ENCODE measurements around the gene TTC36.

The TTC36 gene

DNA sequence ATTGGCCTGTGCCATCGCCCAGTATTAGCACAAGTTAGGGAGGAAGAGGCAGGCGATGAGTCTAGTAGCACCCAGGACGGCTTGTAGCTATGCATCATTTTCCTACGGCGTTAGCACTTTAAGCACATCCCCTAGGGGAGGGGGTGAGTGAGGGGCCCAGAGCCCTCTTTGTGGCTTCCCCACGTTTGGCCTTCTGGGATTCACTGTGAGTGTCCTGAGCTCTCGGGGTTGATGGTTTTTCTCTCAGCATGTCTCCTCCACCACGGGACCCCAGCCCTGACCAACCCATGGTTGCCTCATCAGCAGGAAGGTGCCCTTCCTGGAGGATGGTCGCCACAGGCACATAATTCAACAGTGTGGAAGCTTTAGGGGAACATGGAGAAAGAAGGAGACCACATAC, 8.0 kb downstream of the TTC36 start (continued):
- no peak for TF ChIP-seq ZNF174 (tag by site-specific recombination; IDR thresholded peaks at IDR 0.05)
- no peak for TF ChIP-seq ZNF843 (tag by site-specific recombination; IDR thresholded peaks at IDR 0.05)
- no peak for TF ChIP-seq ZNF184 (tag by site-specific recombination; IDR thresholded peaks at IDR 0.05)

DNA sequence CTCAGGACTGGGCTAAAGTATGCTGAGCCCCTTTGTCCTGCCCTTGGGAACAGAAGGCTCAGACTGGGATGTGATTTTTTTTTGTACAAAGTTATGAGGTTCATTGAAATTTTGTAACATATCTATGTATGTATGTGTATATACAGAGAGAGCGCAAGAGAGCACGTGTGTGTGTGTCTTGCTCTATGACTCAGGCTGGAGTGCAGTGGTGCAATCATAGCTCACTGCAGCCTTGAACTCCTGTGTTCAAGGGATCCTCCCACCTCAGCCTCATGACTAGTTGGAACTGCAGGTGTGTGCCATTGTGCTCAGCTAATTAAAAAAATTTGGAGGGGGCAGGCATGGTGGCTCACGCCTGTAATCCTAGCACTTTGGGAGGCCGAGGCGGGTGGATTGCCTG, 9.5 kb downstream of the TTC36 start:
- H3K36me3 ChIP-seq (ENCODE audit: control insufficient read depth in 2 of 2, insufficient read depth in 1 of 2, low read length in 2 of 2) = peaks cover 0 to 56% of the 10 kb centered on the region in 2 experiments; a peak in 2 of 3 replicates

DNA sequence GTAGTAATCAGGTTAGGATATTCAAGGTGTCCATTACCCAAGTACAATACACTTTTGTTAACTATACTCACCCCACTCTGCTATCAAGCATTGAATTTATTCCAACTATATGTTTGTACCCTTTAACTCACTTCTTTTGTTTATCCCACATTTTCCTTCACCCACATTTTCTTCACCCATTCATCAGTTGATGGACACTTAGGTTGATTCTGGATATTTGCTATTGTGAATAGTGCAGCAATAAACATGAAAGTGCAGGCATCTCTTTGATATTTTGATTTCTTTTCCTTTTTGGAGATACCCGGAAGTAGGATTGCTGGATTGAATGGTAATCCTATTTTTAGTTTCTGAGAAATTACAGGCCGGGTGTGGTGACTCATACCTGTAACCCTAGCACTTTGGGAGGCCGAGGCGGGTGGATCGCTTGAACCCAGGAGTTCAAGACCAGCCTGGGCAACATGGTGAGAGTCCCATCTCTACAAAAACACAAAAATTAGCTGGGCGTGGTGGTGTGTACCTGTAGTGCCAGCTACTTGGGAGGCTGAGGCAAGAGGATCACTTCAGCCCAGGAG, 10.2 kb downstream of the TTC36 start:
- no peak overlapping the region for H3K27ac ChIP-seq (ENCODE audit: extremely low read depth, low read depth, low read length)
- TF ChIP-seq ZNF664 (tag by site-specific recombination; IDR thresholded peaks at IDR 0.05) (no peak), ZNF10 (tag by site-specific recombination; IDR thresholded peaks at IDR 0.05) (peak; percentile 84)
- CTCF ChIA-PET = interaction anchor here (0.7 kb wide), 1 partner anchor 269 kb away, joined by 3 read pairs; no protein-coding TSS in a partner anchor
- POLR2A ChIA-PET = no interaction called here
- H3K9me3 ChIP-seq (ENCODE audit: control insufficient read depth, insufficient read depth, low read depth, low read length) = no peaks in the 10 kb centered on the region
- peaks cover 0 to 60% of the 10 kb centered on the region in 2 experiments; a peak in 2 of 3 replicates for H3K36me3 ChIP-seq (ENCODE audit: control insufficient read depth in 2 of 2, insufficient read depth in 1 of 2, low read length in 2 of 2)
- H3K4me1 ChIP-seq (ENCODE audit: control insufficient read depth, insufficient read depth, low read length) = no peaks in the 10 kb centered on the region
- H3K4me3 ChIP-seq (ENCODE audit: low read depth, low read length) = no peak overlapping the region

More for the DNA sequence above, 9.5 kb downstream of the TTC36 start:
- no peak for TF ChIP-seq ZNF621 (tag by site-specific recombination; IDR thresholded peaks at IDR 0.05)
- TF ChIP-seq ZFP69B (tag by site-specific recombination; IDR thresholded peaks at IDR 0.05) = no peak
- no peak for TF ChIP-seq ZNF354C (tag by site-specific recombination; IDR thresholded peaks at IDR 0.05; ENCODE audit: borderline replicate concordance, low read depth)
- no peak for TF ChIP-seq ZNF785 (tag by site-specific recombination; IDR thresholded peaks at IDR 0.05)
- TF ChIP-seq ZNF416 (tag by site-specific recombination; IDR thresholded peaks at IDR 0.05) = no peak
- TF ChIP-seq WT1 (tag by site-specific recombination; IDR thresholded peaks at IDR 0.05) = no peak
- TF ChIP-seq ZNF585B (tag by site-specific recombination; IDR thresholded peaks at IDR 0.05) = no peak
- TF ChIP-seq ZNF544 (tag by site-specific recombination; IDR thresholded peaks at IDR 0.05) = no peak
- no peak for TF ChIP-seq ZNF311 (tag by site-specific recombination; IDR thresholded peaks at IDR 0.05; ENCODE audit: borderline replicate concordance)
- no peak for TF ChIP-seq ZFP37 (tag by site-specific recombination; IDR thresholded peaks at IDR 0.05)
- TF ChIP-seq ZNF239 (tag by site-specific recombination; IDR thresholded peaks at IDR 0.05) = no peak
- no peak for TF ChIP-seq HOXD13 (CRISPR knock-in tag; IDR thresholded peaks at IDR 0.05; ENCODE audit: borderline replicate concordance)
- TF ChIP-seq ZNF324 (tag by site-specific recombination; IDR thresholded peaks at IDR 0.05) = no peak
- TF ChIP-seq ZNF184 (tag by site-specific recombination; IDR thresholded peaks at IDR 0.05) = no peak
- TF ChIP-seq ZNF366 (tag by site-specific recombination; conservative IDR thresholded peaks at IDR 0.05) = no peak
- TF ChIP-seq ZNF600 (tag by site-specific recombination; IDR thresholded peaks at IDR 0.05) = no peak
- TF ChIP-seq, protein P1, sequence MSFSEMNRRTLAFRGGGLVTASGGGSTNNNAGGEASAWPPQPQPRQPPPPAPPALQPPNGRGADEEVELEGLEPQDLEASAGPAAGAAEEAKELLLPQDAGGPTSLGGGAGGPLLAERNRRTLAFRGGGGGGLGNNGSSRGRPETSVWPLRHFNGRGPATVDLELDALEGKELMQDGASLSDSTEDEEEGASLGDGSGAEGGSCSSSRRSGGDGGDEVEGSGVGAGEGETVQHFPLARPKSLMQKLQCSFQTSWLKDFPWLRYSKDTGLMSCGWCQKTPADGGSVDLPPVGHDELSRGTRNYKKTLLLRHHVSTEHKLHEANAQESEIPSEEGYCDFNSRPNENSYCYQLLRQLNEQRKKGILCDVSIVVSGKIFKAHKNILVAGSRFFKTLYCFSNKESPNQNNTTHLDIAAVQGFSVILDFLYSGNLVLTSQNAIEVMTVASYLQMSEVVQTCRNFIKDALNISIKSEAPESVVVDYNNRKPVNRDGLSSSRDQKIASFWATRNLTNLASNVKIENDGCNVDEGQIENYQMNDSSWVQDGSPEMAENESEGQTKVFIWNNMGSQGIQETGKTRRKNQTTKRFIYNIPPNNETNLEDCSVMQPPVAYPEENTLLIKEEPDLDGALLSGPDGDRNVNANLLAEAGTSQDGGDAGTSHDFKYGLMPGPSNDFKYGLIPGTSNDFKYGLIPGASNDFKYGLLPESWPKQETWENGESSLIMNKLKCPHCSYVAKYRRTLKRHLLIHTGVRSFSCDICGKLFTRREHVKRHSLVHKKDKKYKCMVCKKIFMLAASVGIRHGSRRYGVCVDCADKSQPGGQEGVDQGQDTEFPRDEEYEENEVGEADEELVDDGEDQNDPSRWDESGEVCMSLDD (tag by site-specific recombination; IDR thresholded peaks at IDR 0.05) = no peak
- no peak for TF ChIP-seq ZNF660 (tag by site-specific recombination; IDR thresholded peaks at IDR 0.05)
- TF ChIP-seq ZNF2 (tag by site-specific recombination; IDR thresholded peaks at IDR 0.05) = no peak
- no peak overlapping the region for H3K4me3 ChIP-seq (ENCODE audit: low read depth, low read length)
- POLR2A ChIA-PET = interaction anchor here (0.8 kb wide), 1 partner anchor 12 kb away, joined by 3 read pairs; no protein-coding TSS in a partner anchor
- CTCF ChIA-PET = interaction anchor here (0.6 to 0.7 kb wide), 2 partner anchors 12 to 269 kb away, joined by 3 to 7 read pairs; no protein-coding TSS in a partner anchor
- H3K4me1 ChIP-seq (ENCODE audit: control insufficient read depth, insufficient read depth, low read length) = no peaks in the 10 kb centered on the region
- H3K9me3 ChIP-seq (ENCODE audit: control insufficient read depth, insufficient read depth, low read depth, low read length) = no peaks in the 10 kb centered on the region
- no peak overlapping the region for H3K27ac ChIP-seq (ENCODE audit: extremely low read depth, low read depth, low read length)
